Thyroid gland (tissue), 4 donors: ENCODE results near the gene CSMD2.

Experiments used
- POLR2A ChIP-seq, 2 donors: fragments of 450-650 bp; IDR thresholded peaks; one replicate each; pipeline ENCODE4 v1.6.1; 2017; ENCODE audit warnings: antibody characterized with exemption in 2 of 2, mild to moderate bottlenecking in 2 of 2, moderate library complexity in 1 of 2
- TF ChIP-seq, protein P1 (sequence below), 6 experiments: fragments of 200-600 bp in 3 of 6; fragments of 450-650 bp in 3 of 6; sonication (generic) in 3 of 6; IDR thresholded peaks; one replicate each; pipeline ENCODE4 v1.5.1; 2016 to 2019; ENCODE audit warnings: antibody characterized with exemption in 6 of 6, mild to moderate bottlenecking in 2 of 6, inconsistent platforms in 1 of 6, moderate library complexity in 1 of 6

DNA sequence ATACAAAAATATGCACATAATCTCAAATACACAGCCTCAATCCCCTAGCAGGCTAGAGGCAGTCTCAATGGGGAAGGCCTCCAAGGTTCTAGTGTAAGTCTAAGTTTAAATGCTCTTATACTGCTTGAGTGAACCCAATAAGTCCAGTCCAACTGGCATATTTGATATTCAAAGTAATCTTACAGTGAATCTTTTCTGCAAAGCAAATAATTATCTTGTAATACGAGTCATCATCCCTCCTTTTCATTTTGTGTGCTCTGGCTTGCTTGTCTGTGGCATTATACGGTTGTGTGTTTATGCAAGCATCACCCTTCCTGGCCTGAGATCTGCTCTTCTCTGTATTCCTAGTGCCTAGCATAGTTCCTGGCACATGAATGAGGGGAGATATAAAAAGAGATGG, 468.1 kb downstream of the CSMD2 start:
- TF ChIP-seq, protein P1, sequence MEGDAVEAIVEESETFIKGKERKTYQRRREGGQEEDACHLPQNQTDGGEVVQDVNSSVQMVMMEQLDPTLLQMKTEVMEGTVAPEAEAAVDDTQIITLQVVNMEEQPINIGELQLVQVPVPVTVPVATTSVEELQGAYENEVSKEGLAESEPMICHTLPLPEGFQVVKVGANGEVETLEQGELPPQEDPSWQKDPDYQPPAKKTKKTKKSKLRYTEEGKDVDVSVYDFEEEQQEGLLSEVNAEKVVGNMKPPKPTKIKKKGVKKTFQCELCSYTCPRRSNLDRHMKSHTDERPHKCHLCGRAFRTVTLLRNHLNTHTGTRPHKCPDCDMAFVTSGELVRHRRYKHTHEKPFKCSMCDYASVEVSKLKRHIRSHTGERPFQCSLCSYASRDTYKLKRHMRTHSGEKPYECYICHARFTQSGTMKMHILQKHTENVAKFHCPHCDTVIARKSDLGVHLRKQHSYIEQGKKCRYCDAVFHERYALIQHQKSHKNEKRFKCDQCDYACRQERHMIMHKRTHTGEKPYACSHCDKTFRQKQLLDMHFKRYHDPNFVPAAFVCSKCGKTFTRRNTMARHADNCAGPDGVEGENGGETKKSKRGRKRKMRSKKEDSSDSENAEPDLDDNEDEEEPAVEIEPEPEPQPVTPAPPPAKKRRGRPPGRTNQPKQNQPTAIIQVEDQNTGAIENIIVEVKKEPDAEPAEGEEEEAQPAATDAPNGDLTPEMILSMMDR (IDR thresholded peaks at IDR 0.05), result no peak
- no peak for TF ChIP-seq POLR2A (IDR thresholded peaks at IDR 0.05)
